Neural progenitor cell (in vitro differentiated cells): ENCODE data around the gene PGPEP1. TPM values are rescaled to one million over a fixed set of nuclear protein-coding genes. Genes with fewer than 3 reads are reported as not detected.

Experiments used
- DNase-seq: peaks from one replicate; pipeline ENCODE4 v3.0.0-alpha.2; 2016; ENCODE audit warnings: low spot score
- H2AFZ ChIP-seq: fragments of 200-600 bp; sonication (generic); replicated peaks from 2 replicates; pipeline ENCODE4 v1.6.1; 2016; ENCODE audit warnings: antibody characterized with exemption
- H3F3A ChIP-seq: fragments of 200-600 bp; sonication (generic); 2 replicates; pipeline ENCODE4 v1.6.1; 2016; ENCODE audit warnings: antibody characterized with exemption, low read depth
- H3K27ac ChIP-seq: fragments of 200-600 bp; sonication (generic); 2 replicates; pipeline ENCODE4 v1.5.1; 2016; ENCODE audit warnings: mild to moderate bottlenecking
- H3K27me3 ChIP-seq: fragments of 200-600 bp; sonication (generic); 2 replicates; pipeline ENCODE4 v1.6.1; 2016; ENCODE audit warnings: mild to moderate bottlenecking, moderate library complexity
- H3K36me3 ChIP-seq: fragments of 200-600 bp; sonication (generic); 2 replicates; pipeline ENCODE4 v1.5.1; 2016
- H3K4me1 ChIP-seq: fragments of 200-600 bp; sonication (generic); 2 replicates; pipeline ENCODE4 v1.6.1; 2016; ENCODE audit warnings: mixed run types
- H3K4me2 ChIP-seq: fragments of 200-600 bp; sonication (generic); 2 replicates; pipeline ENCODE4 v1.6.1; 2016
- H3K4me3 ChIP-seq: fragments of 200-600 bp; sonication (generic); 2 replicates; pipeline ENCODE4 v1.5.1; 2016
- H3K79me2 ChIP-seq: fragments of 200-600 bp; sonication (generic); 2 replicates; pipeline ENCODE4 v1.6.1; 2016; ENCODE audit warnings: low read depth
- H3K9ac ChIP-seq: fragments of 200-600 bp; sonication (generic); 2 replicates; pipeline ENCODE4 v1.6.1; 2016
- H3K9me3 ChIP-seq: fragments of 200-600 bp; sonication (generic); 2 replicates; pipeline ENCODE4 v1.5.1; 2016; ENCODE audit warnings: low read depth
- H4K20me1 ChIP-seq: fragments of 200-600 bp; sonication (generic); 2 replicates; pipeline ENCODE4 v1.6.1; 2016; ENCODE audit warnings: low read depth
- H3K27ac Mint-ChIP-seq: 3 replicates; pipeline ENCODE4 v1.8.0; 2021; ENCODE audit warnings: mixed read lengths
- H3K27me3 Mint-ChIP-seq: 2 replicates; pipeline ENCODE4 v1.8.0; 2022; ENCODE audit warnings: low read depth, mild to moderate bottlenecking, inconsistent platforms, moderate library complexity, mixed read lengths; ENCODE audit not compliant: insufficient read depth
- H3K36me3 Mint-ChIP-seq: 3 replicates; pipeline ENCODE4 v1.8.0; 2021; ENCODE audit warnings: mixed read lengths
- H3K4me1 Mint-ChIP-seq: 3 replicates; pipeline ENCODE4 v1.8.0; 2021; ENCODE audit warnings: mixed read lengths
- H3K4me3 Mint-ChIP-seq: 3 replicates; pipeline ENCODE4 v1.8.0; 2021; ENCODE audit warnings: mild to moderate bottlenecking, moderate library complexity, mixed read lengths
- H3K9me3 Mint-ChIP-seq: 3 replicates; pipeline ENCODE4 v1.8.0; 2020; ENCODE audit warnings: mixed read lengths
- EZH2 ChIP-seq: fragments of 200-600 bp; sonication (generic); IDR thresholded peaks from 2 replicates; pipeline ENCODE4 v1.6.1; 2017; ENCODE audit warnings: antibody characterized with exemption, mild to moderate bottlenecking, moderate library complexity
- EZH2phosphoT487 ChIP-seq: fragments of 200-600 bp; sonication (generic); IDR thresholded peaks from 2 replicates; pipeline ENCODE4 v1.6.1; 2017; ENCODE audit warnings: antibody characterized with exemption
- total RNA-seq: library from RNA; depleted of rRNA; stranded (reverse); fragments of >200 nt; gene quantifications from 2 replicates; pipeline ENCODE4 v1.2.3, GENCODE V29; 2015; ENCODE audit warnings: low replicate concordance
- TF ChIP-seq, protein P1 (sequence below): fragments of 200-600 bp; sonication (generic); IDR thresholded peaks from 2 replicates; pipeline ENCODE4 v1.5.1; 2017; ENCODE audit warnings: antibody characterized with exemption, mild to moderate bottlenecking

The PGPEP1 gene
- total RNA-seq, 1 donor from 2014 or later = 2.1 TPM

DNA sequence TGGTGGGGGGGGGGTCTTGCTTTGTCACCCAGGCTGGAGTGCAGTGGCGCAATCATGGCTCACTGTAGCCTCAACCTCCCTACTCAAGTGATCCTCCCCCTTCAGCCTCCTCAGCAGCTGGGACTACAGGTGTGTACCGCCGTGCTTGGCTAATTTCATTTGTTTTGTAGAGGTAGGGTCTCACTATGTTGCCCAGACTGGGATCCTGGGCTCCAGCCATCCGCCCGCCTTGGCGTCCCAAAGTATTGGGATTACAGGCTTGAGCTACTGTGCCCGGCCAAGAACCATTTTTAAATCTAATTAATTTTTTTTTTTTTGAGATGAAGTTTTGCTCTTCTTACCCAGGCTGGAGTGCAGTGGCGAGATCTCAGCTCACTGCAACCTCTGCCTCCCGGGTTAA, 40.7 kb upstream of the PGPEP1 start:
- Histone ChIP-seq H3K9me3 (no peaks in the 10 kb centered on the region), H3K4me1 (peaks cover 9% of the 10 kb centered on the region), H3K27me3 (no peaks in the 10 kb centered on the region), H3K4me2 (no peak overlapping the region), H2AFZ (no peak overlapping the region), H3K4me3 (no peak overlapping the region), H3K36me3 (no peaks in the 10 kb centered on the region), H3K27ac (no peak overlapping the region), H3K9ac (no peak overlapping the region), H3F3A (peaks cover 21% of the 10 kb centered on the region), H4K20me1 (peaks cover under 1% of the 10 kb centered on the region), H3K79me2 (no peaks in the 10 kb centered on the region)
- no peak for TF ChIP-seq EZH2
- TF ChIP-seq EZH2phosphoT487 = no peak
- TF ChIP-seq, protein P1, sequence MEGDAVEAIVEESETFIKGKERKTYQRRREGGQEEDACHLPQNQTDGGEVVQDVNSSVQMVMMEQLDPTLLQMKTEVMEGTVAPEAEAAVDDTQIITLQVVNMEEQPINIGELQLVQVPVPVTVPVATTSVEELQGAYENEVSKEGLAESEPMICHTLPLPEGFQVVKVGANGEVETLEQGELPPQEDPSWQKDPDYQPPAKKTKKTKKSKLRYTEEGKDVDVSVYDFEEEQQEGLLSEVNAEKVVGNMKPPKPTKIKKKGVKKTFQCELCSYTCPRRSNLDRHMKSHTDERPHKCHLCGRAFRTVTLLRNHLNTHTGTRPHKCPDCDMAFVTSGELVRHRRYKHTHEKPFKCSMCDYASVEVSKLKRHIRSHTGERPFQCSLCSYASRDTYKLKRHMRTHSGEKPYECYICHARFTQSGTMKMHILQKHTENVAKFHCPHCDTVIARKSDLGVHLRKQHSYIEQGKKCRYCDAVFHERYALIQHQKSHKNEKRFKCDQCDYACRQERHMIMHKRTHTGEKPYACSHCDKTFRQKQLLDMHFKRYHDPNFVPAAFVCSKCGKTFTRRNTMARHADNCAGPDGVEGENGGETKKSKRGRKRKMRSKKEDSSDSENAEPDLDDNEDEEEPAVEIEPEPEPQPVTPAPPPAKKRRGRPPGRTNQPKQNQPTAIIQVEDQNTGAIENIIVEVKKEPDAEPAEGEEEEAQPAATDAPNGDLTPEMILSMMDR = no peak
- Mint-ChIP-seq H3K9me3 (peaks cover 4% of the 10 kb centered on the region), H3K27ac (no peak overlapping the region), H3K27me3 (peaks cover 12% of the 10 kb centered on the region), H3K36me3 (no peaks in the 10 kb centered on the region), H3K4me3 (no peak overlapping the region), H3K4me1 (peaks cover 25% of the 10 kb centered on the region)
- DNase-seq = no peak

DNA sequence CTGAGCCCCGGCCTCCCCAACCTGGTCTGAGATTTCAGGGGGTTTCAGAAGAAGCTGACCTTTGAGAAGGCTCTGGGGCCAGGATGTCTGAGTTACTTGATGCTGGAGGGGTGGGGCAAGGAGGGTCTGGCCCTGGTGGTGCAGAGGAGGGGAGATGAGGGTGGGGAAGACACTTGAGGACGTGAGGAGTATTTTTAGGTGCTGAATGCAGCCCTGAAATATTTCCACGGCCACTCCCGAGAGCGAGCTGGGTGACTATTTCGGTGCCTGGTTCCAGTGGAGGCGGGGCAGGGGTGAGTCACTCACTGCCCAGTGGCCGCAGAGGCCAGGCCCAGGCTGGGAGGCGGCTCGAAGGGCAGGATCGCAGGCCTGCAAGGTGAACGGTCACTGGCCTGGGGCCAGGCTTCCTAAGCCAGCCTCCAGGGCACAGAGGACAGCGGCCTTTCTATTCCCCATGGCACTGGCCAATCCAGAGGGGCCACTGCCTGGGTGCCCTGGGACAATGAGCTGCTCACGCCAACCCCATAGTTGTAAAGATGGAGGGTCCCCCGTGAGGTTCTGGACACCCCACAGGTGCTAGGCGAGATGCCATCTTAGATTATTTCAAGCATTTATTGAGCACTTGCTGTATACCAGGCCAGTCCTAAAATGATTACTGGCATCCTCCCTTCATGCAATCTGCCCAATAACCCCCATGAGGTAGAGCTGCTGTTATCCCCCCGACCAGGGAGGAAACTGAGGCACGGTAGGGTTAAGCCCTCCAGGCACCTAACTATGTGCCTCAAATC, 39.3 kb upstream of the PGPEP1 start:
- Histone ChIP-seq H3K9ac (no peak overlapping the region), H2AFZ (no peak overlapping the region), H3K79me2 (no peaks in the 10 kb centered on the region), H3K36me3 (no peaks in the 10 kb centered on the region), H3F3A (peaks cover 33% of the 10 kb centered on the region), H3K4me1 (peaks cover 21% of the 10 kb centered on the region), H3K9me3 (no peaks in the 10 kb centered on the region), H3K4me3 (no peak overlapping the region), H3K27me3 (no peaks in the 10 kb centered on the region), H3K4me2 (no peak overlapping the region), H4K20me1 (peaks cover 13% of the 10 kb centered on the region), H3K27ac (no peak overlapping the region)
- TF ChIP-seq EZH2phosphoT487 (no peak), EZH2 (no peak)
- TF ChIP-seq, protein P1 = no peak
- no peaks in the 10 kb centered on the region for H3K36me3 Mint-ChIP-seq
- DNase-seq = no peak
- H3K27ac Mint-ChIP-seq = no peak overlapping the region
- peaks cover 9% of the 10 kb centered on the region for H3K27me3 Mint-ChIP-seq
- H3K4me3 Mint-ChIP-seq = peak overlapping the region; percentile 21
- peaks cover under 1% of the 10 kb centered on the region for H3K9me3 Mint-ChIP-seq
- H3K4me1 Mint-ChIP-seq = peaks cover 29% of the 10 kb centered on the region

DNA sequence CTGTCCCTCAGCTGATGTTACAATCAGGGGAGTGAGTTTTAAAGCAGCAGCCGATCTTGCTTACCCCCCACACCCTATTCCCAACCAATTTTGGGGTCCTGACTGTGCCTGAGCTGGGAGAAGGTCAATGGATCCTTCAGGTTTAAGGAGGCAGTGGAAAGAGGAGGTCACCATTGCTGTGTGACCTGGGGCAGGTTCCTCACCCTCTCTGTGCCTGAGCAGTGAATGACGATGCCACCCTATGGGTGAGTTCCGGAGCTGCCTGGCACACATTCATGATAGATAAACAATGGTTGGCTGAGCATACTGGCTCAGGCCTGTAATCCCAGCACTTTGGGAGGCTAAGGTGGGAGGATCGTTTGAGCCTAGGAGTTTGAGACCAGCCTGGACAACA, 38.7 kb upstream of the PGPEP1 start:
- no peak overlapping the region for H3K27ac Mint-ChIP-seq
- peaks cover 1% of the 10 kb centered on the region for H3K36me3 Mint-ChIP-seq
- peaks cover 13% of the 10 kb centered on the region for H4K20me1 ChIP-seq
- peaks cover 21% of the 10 kb centered on the region for H3K4me1 ChIP-seq
- H3K4me3 ChIP-seq = no peak overlapping the region
- H3K79me2 ChIP-seq = no peaks in the 10 kb centered on the region
- no peaks in the 10 kb centered on the region for H3K9me3 ChIP-seq
- no peak overlapping the region for H2AFZ ChIP-seq
- no peaks in the 10 kb centered on the region for H3K27me3 ChIP-seq
- H3K9me3 Mint-ChIP-seq = no peaks in the 10 kb centered on the region
- no peak overlapping the region for H3K4me2 ChIP-seq
- TF ChIP-seq EZH2 (no peak), EZH2phosphoT487 (no peak)
- peaks cover 6% of the 10 kb centered on the region for H3K27me3 Mint-ChIP-seq
- H3F3A ChIP-seq = peaks cover 38% of the 10 kb centered on the region
- H3K27ac ChIP-seq = no peak overlapping the region
- peaks cover 31% of the 10 kb centered on the region for H3K4me1 Mint-ChIP-seq
- H3K36me3 ChIP-seq = no peaks in the 10 kb centered on the region
- peak overlapping the region; percentile 21 for H3K4me3 Mint-ChIP-seq
- no peak overlapping the region for H3K9ac ChIP-seq
- no peak for DNase-seq

DNA sequence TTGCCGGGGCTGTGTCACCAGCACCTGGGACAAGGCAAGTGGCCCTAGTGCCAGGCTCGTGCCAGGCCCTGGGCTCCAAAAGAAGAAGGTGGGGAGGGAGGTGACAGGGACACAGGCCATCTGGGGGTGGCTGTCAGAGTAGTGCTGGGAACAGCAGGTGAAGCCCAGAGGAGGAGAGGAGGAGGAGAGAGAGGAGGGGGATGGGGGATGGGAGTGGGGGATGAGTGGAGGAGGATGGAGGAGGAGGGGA, 36.3 kb upstream of the PGPEP1 start:
- no peak overlapping the region for H2AFZ ChIP-seq

More for the DNA sequence above, 36.3 kb upstream of the PGPEP1 start:
- no peak for DNase-seq
- Mint-ChIP-seq H3K36me3 (peaks cover 8% of the 10 kb centered on the region), H3K4me1 (peaks cover 28% of the 10 kb centered on the region), H3K9me3 (no peaks in the 10 kb centered on the region), H3K4me3 (peak overlapping the region; percentile 77), H3K27ac (peak overlapping the region; percentile 87), H3K27me3 (peaks cover 4% of the 10 kb centered on the region)
- Histone ChIP-seq H4K20me1 (peaks cover 13% of the 10 kb centered on the region), H3K4me1 (peaks cover 21% of the 10 kb centered on the region), H3K4me3 (peak overlapping the region; percentile 24), H3K27me3 (no peaks in the 10 kb centered on the region), H3F3A (peaks cover 47% of the 10 kb centered on the region), H3K9me3 (no peaks in the 10 kb centered on the region), H3K27ac (no peak overlapping the region), H3K4me2 (peak overlapping the region; percentile 72), H3K9ac (no peak overlapping the region), H3K36me3 (no peaks in the 10 kb centered on the region), H3K79me2 (no peaks in the 10 kb centered on the region)
- TF ChIP-seq EZH2 = no peak
- TF ChIP-seq EZH2phosphoT487 = no peak
- TF ChIP-seq, protein P1 = no peak
